ENCODE data around the gene CD69.

The CD69 gene

GRCh38 chr12:9781360-9781759 is 20.7 kb upstream of the CD69 start:
- DNase-seq (ENCODE audit: low spot score), result no peak

- no peak for DNase-seq (ENCODE audit: low spot score)
Observed at GRCh38 chr12:9779209-9779608, 18.5 kb upstream of the CD69 start.

GRCh38 chr12:9776781-9777180 is 16.1 kb upstream of the CD69 start:
- no peak for DNase-seq (ENCODE audit: low spot score)

- DNase-seq (ENCODE audit: low spot score), result no peak
Observed at GRCh38 chr12:9773216-9773877, 12.6 kb upstream of the CD69 start.

- DNase-seq (ENCODE audit: low spot score), result no peak
Observed at GRCh38 chr12:9763025-9763424, 2.3 kb upstream of the CD69 start.

GRCh38 chr12:9762369-9762768 is 1.7 kb upstream of the CD69 start:
- no peak for DNase-seq (ENCODE audit: low spot score)

GRCh38 chr12:9761419-9761781 is 699 bp upstream of the CD69 start:
- DNase-seq (ENCODE audit: low spot score), result no peak

- no peak for DNase-seq (ENCODE audit: low spot score)
Observed at GRCh38 chr12:9760120-9760519, 581 bp downstream of the CD69 start.

GRCh38 chr12:9759694-9760093 is 1.0 kb downstream of the CD69 start:
- DNase-seq (ENCODE audit: low spot score), result no peak

GRCh38 chr12:9758119-9758518 is 2.6 kb downstream of the CD69 start:
- no peak for DNase-seq (ENCODE audit: low spot score)

- DNase-seq (ENCODE audit: low spot score), result no peak
Observed at GRCh38 chr12:9757433-9758025, 3.2 kb downstream of the CD69 start.

GRCh38 chr12:9756706-9757105 is 4.0 kb downstream of the CD69 start:
- DNase-seq (ENCODE audit: low spot score), result no peak

- no peak for DNase-seq (ENCODE audit: low spot score)
Observed at GRCh38 chr12:9756170-9756569, 4.5 kb downstream of the CD69 start.

GRCh38 chr12:9755567-9755966 is 5.1 kb downstream of the CD69 start:
- no peak for DNase-seq (ENCODE audit: low spot score)

GRCh38 chr12:9755035-9755434 is 5.7 kb downstream of the CD69 start:
- DNase-seq (ENCODE audit: low spot score), result no peak

- no peak for DNase-seq (ENCODE audit: low spot score)
Observed at GRCh38 chr12:9754099-9754927, 6.4 kb downstream of the CD69 start.

- DNase-seq (ENCODE audit: low spot score), result no peak
Observed at GRCh38 chr12:9753498-9753897, 7.2 kb downstream of the CD69 start.

GRCh38 chr12:9753073-9753472 is 7.6 kb downstream of the CD69 start:
- no peak for DNase-seq (ENCODE audit: low spot score)

GRCh38 chr12:9752145-9752933 is 8.4 kb downstream of the CD69 start:
- DNase-seq (ENCODE audit: low spot score), result no peak

- DNase-seq (ENCODE audit: low spot score), result no peak
Observed at GRCh38 chr12:9751204-9752144, 9.2 kb downstream of the CD69 start.

All from AG08395 (cell line).